ENCODE measurements around the gene HMCES. TPM values are rescaled to one million over a fixed set of nuclear protein-coding genes. Genes with fewer than 3 reads are reported as not detected.

The HMCES gene
- total RNA-seq, 1 donor from 2014 or later: 29.6 TPM

DNA sequence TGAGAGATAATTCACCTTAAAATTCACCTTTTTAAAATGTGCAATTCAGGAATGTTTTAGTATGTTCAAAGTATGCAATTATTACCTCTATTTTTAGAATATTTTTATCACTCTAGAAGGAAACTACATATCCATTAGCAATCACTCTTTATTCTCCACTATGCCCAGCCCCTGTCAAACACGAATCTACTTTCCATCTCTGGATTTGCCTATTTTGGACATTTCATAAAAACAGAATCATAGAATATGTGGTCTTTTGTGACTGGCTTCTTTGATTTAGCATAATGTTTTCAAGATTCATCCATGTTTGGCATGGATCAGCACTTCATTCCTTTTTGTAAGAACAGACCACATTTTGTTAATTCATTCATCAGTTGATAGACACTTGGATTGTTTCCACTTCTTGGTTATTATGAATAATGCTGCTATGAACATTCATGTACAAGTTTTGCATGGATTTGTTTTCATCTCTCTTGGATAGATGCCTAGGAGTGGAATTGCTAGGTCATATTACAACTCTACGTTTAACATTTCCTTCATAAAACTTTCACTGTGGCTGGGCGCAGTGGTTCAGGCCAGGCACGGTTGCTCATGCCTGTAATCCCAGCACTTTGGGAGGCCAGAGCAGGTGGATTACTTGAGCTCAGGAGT lies 12.7 kb downstream of the HMCES start:
- peak overlapping the region; percentile 71 for H3K27ac Mint-ChIP-seq
- peaks cover 5% of the 10 kb centered on the region for H3K4me1 Mint-ChIP-seq
- no peak for DNase-seq (ENCODE audit: low spot score in 2 of 2, unreplicated experiment in 2 of 2)
- H3K36me3 Mint-ChIP-seq: peaks cover 29% of the 10 kb centered on the region
- no peak overlapping the region for H3K4me3 Mint-ChIP-seq
- TF ChIP-seq, protein P1, sequence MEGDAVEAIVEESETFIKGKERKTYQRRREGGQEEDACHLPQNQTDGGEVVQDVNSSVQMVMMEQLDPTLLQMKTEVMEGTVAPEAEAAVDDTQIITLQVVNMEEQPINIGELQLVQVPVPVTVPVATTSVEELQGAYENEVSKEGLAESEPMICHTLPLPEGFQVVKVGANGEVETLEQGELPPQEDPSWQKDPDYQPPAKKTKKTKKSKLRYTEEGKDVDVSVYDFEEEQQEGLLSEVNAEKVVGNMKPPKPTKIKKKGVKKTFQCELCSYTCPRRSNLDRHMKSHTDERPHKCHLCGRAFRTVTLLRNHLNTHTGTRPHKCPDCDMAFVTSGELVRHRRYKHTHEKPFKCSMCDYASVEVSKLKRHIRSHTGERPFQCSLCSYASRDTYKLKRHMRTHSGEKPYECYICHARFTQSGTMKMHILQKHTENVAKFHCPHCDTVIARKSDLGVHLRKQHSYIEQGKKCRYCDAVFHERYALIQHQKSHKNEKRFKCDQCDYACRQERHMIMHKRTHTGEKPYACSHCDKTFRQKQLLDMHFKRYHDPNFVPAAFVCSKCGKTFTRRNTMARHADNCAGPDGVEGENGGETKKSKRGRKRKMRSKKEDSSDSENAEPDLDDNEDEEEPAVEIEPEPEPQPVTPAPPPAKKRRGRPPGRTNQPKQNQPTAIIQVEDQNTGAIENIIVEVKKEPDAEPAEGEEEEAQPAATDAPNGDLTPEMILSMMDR (IDR thresholded peaks at IDR 0.05; ENCODE audit: unreplicated experiment): no peak
- no peaks in the 10 kb centered on the region for H3K9me3 Mint-ChIP-seq
- no peaks in the 10 kb centered on the region for H3K27me3 Mint-ChIP-seq (ENCODE audit: low read depth)

DNA sequence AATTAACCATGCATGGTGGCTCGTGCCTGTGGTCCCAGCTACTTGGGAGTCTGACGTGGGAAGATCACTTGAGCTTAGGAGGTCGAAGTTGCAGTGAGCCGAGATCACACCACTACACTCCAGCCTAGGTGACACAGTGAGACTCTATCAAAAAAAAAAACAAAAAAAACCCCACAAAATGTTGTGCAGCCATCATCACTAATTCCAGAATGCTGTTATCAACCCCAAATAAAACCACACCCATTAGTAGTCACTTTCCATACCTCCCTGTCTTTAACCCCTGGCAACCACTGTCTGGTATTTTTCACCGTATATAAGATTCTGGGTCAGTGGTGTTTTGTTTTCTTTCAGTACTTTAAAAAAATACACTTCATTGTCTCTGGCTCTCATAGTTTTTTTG lies 16.6 kb downstream of the HMCES start:
- H3K27ac Mint-ChIP-seq: no peak overlapping the region
- TF ChIP-seq, protein P1 (IDR thresholded peaks at IDR 0.05; ENCODE audit: unreplicated experiment): no peak
- peaks cover 40% of the 10 kb centered on the region for H3K36me3 Mint-ChIP-seq
- DNase-seq (ENCODE audit: low spot score in 2 of 2, unreplicated experiment in 2 of 2): no peak
- H3K9me3 Mint-ChIP-seq: no peaks in the 10 kb centered on the region
- H3K4me1 Mint-ChIP-seq: peaks cover 5% of the 10 kb centered on the region
- no peaks in the 10 kb centered on the region for H3K27me3 Mint-ChIP-seq (ENCODE audit: low read depth)
- no peak overlapping the region for H3K4me3 Mint-ChIP-seq

DNA sequence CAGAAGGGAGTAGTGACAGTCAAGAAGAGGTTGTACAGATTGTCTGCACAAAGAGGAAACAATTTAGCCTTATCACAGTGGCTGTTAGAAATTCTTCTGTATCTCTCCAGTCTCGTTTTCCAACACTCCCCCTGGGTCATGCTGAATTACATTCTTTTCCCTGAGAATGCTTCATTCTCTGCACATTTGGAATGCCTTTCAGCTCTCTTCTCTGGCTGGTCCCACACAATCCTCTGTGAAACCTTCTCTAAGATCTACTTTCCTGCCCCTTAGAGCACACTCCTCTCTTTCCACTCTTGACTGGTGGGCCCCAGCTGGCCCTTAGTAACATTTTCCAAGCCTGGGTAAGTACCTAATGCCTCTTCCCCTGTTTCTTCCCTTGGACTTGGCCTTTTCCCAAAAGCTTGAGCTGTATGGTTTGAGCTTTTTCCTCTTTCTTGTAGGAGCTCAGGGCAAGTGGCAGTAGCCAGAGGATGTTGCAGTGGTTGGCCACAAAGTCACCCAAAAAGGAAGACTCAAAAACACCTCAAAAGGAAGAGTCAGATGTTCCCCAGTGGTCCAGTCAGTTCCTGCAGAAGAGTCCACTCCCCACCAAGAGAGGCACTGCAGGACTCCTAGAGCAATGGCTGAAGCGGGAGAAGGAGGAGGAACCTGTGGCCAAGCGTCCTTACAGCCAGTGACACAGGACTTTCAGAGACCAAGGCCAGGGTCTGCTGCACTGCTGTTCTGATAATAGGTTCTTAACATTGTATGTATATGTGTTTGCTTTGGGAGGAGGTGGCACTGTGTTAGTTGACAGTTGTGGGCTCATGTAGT lies 25.7 kb downstream of the HMCES start:
- peak overlapping the region; percentile 97 for H3K27ac Mint-ChIP-seq

DNA sequence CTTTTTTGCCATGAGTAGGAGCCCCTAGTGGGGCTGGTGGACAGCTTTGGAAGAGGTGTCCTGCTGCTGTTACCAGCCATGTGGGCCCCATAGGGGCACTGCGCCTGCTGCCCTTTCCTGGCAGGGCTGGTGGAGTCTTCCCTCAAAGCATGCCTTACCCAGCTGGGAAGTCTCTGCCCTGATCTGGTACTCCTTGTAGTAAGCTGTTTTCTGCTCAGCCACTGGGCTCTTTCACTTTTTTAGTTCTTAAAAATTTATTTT lies 26.2 kb downstream of the HMCES start:
- H3K9me3 Mint-ChIP-seq: no peaks in the 10 kb centered on the region
- H3K4me3 Mint-ChIP-seq: no peak overlapping the region
- H3K27me3 Mint-ChIP-seq (ENCODE audit: low read depth): no peaks in the 10 kb centered on the region
- peaks cover 13% of the 10 kb centered on the region for H3K36me3 Mint-ChIP-seq
- DNase-seq (ENCODE audit: low spot score in 2 of 2, unreplicated experiment in 2 of 2): no peak
- peaks cover 26% of the 10 kb centered on the region for H3K4me1 Mint-ChIP-seq
- TF ChIP-seq, protein P1 (IDR thresholded peaks at IDR 0.05; ENCODE audit: unreplicated experiment): no peak
- H3K27ac Mint-ChIP-seq: peak overlapping the region; percentile 97

More for the DNA sequence above, 25.7 kb downstream of the HMCES start:
- Mint-ChIP-seq H3K4me1 (peaks cover 26% of the 10 kb centered on the region), H3K27me3 (ENCODE audit: low read depth) (no peaks in the 10 kb centered on the region), H3K36me3 (peaks cover 15% of the 10 kb centered on the region), H3K4me3 (peak overlapping the region; percentile 29), H3K9me3 (no peaks in the 10 kb centered on the region)
- no peak for DNase-seq (ENCODE audit: low spot score in 2 of 2, unreplicated experiment in 2 of 2)
- TF ChIP-seq, protein P1 (IDR thresholded peaks at IDR 0.05; ENCODE audit: unreplicated experiment): no peak

DNA sequence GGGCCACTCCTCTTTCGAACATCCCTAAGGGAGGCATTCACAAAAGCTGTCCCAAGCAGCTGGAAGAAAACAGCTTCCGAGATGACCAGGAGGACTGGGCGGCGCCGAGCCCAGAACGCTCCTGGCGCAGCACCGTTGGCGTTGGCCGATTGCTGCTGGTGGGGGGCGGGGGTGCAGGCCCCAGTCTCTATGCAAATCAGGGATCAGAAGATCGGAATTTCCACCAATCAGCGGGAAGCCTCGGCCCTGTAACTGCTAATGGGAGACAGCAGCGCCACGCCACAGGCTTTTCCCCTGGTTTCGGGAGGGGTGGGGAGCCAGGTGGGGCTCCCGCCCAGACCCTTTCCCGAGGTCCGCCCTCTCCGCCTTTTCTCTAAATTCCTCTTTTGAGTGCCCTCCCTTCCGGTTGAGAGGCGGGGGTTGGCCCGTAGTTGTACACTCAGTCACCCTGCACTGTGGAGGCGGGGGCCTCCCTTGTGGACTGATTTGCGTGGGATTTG lies 27.0 kb downstream of the HMCES start:
- H3K27ac Mint-ChIP-seq: peak overlapping the region; percentile 99
- peaks cover 26% of the 10 kb centered on the region for H3K4me1 Mint-ChIP-seq
- H3K4me3 Mint-ChIP-seq: peak overlapping the region; percentile 70
- TF ChIP-seq, protein P1 (IDR thresholded peaks at IDR 0.05; ENCODE audit: unreplicated experiment): no peak
- H3K36me3 Mint-ChIP-seq: peaks cover 12% of the 10 kb centered on the region
- H3K27me3 Mint-ChIP-seq (ENCODE audit: low read depth): no peaks in the 10 kb centered on the region
- peak; percentile 65 to 80 for DNase-seq (ENCODE audit: low spot score in 2 of 2, unreplicated experiment in 2 of 2)
- H3K9me3 Mint-ChIP-seq: no peaks in the 10 kb centered on the region
